GM23338 (cell line): ENCODE results near the gene NFIC.

Experiments used
- CREB1 ChIP-seq: fragments of 250-450 bp; sonication (Bioruptor Pico); IDR thresholded peaks from 2 replicates; pipeline ENCODE4 v1.5.0; 2020; ENCODE audit warnings: low read depth, mild to moderate bottlenecking, moderate library complexity
- EZH2 ChIP-seq: fragments of 200-600 bp; sonication (generic); IDR thresholded peaks from one replicate; pipeline ENCODE4 v1.8.0; 2017; ENCODE audit warnings: antibody characterized with exemption, mild to moderate bottlenecking, low read depth; ENCODE audit not compliant: unreplicated experiment
- EZH2phosphoT487 ChIP-seq: fragments of 200-600 bp; sonication (generic); IDR thresholded peaks from one replicate; pipeline ENCODE4 v1.8.1; 2018; ENCODE audit warnings: antibody characterized with exemption; ENCODE audit not compliant: unreplicated experiment
- JUNB ChIP-seq: IDR thresholded peaks from one replicate; pipeline ENCODE4 v1.6.1; 2016; ENCODE audit warnings: antibody characterized with exemption; ENCODE audit not compliant: unreplicated experiment
- NANOG ChIP-seq: IDR thresholded peaks from 2 replicates; pipeline ENCODE4 v1.6.1; 2016; ENCODE audit warnings: antibody characterized with exemption, borderline replicate concordance
- POLR2AphosphoS5 ChIP-seq: IDR thresholded peaks from 2 replicates; pipeline ENCODE4 v1.6.1; 2016; ENCODE audit warnings: antibody characterized with exemption, low read depth
- STAT1 ChIP-seq: IDR thresholded peaks from one replicate; pipeline ENCODE4 v1.6.1; 2016; ENCODE audit warnings: antibody characterized with exemption; ENCODE audit not compliant: unreplicated experiment
- ZNF114 ChIP-seq: fragments of 250-450 bp; sonication (Bioruptor Pico); IDR thresholded peaks from 2 replicates; pipeline ENCODE4 v1.5.0; 2020; ENCODE audit warnings: mild to moderate bottlenecking, moderate library complexity
- ZNF331 ChIP-seq: fragments of 250-450 bp; sonication (Bioruptor Pico); IDR thresholded peaks from 2 replicates; pipeline ENCODE4 v1.5.0; 2020; ENCODE audit warnings: low read depth, mild to moderate bottlenecking, moderate library complexity
- ZNF462 ChIP-seq: fragments of 250-450 bp; sonication (Bioruptor Pico); IDR thresholded peaks from 2 replicates; pipeline ENCODE4 v1.5.0; 2020; ENCODE audit warnings: mild to moderate bottlenecking, moderate library complexity
- TF ChIP-seq, protein P1 (sequence below), 2 experiments: fragments of 200-600 bp in 1 of 2; sonication (generic) in 1 of 2; conservative IDR thresholded peaks; 2 replicates each; pipeline versions ENCODE4 v1.5.1 to v1.6.1; 2016 to 2017; ENCODE audit warnings: antibody characterized with exemption in 2 of 2, low read depth in 2 of 2, mild to moderate bottlenecking in 2 of 2, moderate library complexity in 1 of 2
- TF ChIP-seq, protein P2 (sequence below): IDR thresholded peaks from one replicate; pipeline ENCODE4 v1.6.1; 2018; ENCODE audit warnings: antibody characterized with exemption; ENCODE audit not compliant: unreplicated experiment
- TF ChIP-seq, protein P3 (sequence below): IDR thresholded peaks from 2 replicates; pipeline ENCODE4 v1.6.1; 2016; ENCODE audit warnings: antibody characterized with exemption

- TF ChIP-seq, protein P1, sequence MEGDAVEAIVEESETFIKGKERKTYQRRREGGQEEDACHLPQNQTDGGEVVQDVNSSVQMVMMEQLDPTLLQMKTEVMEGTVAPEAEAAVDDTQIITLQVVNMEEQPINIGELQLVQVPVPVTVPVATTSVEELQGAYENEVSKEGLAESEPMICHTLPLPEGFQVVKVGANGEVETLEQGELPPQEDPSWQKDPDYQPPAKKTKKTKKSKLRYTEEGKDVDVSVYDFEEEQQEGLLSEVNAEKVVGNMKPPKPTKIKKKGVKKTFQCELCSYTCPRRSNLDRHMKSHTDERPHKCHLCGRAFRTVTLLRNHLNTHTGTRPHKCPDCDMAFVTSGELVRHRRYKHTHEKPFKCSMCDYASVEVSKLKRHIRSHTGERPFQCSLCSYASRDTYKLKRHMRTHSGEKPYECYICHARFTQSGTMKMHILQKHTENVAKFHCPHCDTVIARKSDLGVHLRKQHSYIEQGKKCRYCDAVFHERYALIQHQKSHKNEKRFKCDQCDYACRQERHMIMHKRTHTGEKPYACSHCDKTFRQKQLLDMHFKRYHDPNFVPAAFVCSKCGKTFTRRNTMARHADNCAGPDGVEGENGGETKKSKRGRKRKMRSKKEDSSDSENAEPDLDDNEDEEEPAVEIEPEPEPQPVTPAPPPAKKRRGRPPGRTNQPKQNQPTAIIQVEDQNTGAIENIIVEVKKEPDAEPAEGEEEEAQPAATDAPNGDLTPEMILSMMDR (conservative IDR thresholded peaks at IDR 0.05; ENCODE audit: low read depth in 2 of 2): no peak
- TF ChIP-seq POLR2AphosphoS5 (no peak), ZNF114 (no peak), EZH2phosphoT487 (no peak), EZH2 (no peak), JUNB (no peak), ZNF331 (CRISPR knock-in tag) (no peak), CREB1 (CRISPR knock-in tag) (no peak), ZNF462 (no peak), STAT1 (no peak), NANOG (no peak)
- TF ChIP-seq, protein P2, sequence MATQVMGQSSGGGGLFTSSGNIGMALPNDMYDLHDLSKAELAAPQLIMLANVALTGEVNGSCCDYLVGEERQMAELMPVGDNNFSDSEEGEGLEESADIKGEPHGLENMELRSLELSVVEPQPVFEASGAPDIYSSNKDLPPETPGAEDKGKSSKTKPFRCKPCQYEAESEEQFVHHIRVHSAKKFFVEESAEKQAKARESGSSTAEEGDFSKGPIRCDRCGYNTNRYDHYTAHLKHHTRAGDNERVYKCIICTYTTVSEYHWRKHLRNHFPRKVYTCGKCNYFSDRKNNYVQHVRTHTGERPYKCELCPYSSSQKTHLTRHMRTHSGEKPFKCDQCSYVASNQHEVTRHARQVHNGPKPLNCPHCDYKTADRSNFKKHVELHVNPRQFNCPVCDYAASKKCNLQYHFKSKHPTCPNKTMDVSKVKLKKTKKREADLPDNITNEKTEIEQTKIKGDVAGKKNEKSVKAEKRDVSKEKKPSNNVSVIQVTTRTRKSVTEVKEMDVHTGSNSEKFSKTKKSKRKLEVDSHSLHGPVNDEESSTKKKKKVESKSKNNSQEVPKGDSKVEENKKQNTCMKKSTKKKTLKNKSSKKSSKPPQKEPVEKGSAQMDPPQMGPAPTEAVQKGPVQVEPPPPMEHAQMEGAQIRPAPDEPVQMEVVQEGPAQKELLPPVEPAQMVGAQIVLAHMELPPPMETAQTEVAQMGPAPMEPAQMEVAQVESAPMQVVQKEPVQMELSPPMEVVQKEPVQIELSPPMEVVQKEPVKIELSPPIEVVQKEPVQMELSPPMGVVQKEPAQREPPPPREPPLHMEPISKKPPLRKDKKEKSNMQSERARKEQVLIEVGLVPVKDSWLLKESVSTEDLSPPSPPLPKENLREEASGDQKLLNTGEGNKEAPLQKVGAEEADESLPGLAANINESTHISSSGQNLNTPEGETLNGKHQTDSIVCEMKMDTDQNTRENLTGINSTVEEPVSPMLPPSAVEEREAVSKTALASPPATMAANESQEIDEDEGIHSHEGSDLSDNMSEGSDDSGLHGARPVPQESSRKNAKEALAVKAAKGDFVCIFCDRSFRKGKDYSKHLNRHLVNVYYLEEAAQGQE: no peak
- TF ChIP-seq, protein P3, sequence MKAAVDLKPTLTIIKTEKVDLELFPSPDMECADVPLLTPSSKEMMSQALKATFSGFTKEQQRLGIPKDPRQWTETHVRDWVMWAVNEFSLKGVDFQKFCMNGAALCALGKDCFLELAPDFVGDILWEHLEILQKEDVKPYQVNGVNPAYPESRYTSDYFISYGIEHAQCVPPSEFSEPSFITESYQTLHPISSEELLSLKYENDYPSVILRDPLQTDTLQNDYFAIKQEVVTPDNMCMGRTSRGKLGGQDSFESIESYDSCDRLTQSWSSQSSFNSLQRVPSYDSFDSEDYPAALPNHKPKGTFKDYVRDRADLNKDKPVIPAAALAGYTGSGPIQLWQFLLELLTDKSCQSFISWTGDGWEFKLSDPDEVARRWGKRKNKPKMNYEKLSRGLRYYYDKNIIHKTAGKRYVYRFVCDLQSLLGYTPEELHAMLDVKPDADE: no peak
These were observed 21.5 kb downstream of the NFIC start for GRCh38 chr19:3387645-3388589.
